H1 (cell line): ENCODE measurements around the gene GTPBP1. TPM values are rescaled to one million over a fixed set of nuclear protein-coding genes. Genes with fewer than 3 reads are reported as not detected.

Source experiments
- GTF2F1 ChIP-seq: IDR thresholded peaks from 2 replicates; pipeline ENCODE4 v1.6.1; 2012; ENCODE audit warnings: low read depth, low read length, improper control_type of control experiment, borderline replicate concordance
- KDM4A ChIP-seq: IDR thresholded peaks from one replicate; pipeline ENCODE4 v1.7.1; 2012; ENCODE audit warnings: low read depth, mild to moderate bottlenecking, moderate library complexity, low read length, inconsistent platforms; ENCODE audit not compliant: severe bottlenecking
- polyA plus RNA-seq, 7 experiments: library from polyadenylated mRNA; depleted of rRNA in 3 of 7; stranded (reverse) in 5 of 7; unstranded in 2 of 7; fragments of >200 nt in 5 of 7; fragments of 200-250 nt in 2 of 7; gene quantifications; 1 replicate in 5 of 7; 2 replicates in 1 of 7; 4 replicates in 1 of 7; pipeline versions ENCODE4 v1.2.1 to v1.2.3, GENCODE V29; 2011 to 2013; ENCODE audit warnings: missing spikeins in 2 of 7, mixed read lengths in 2 of 7
- total RNA-seq: library from RNA; stranded (reverse); fragmentation: NEBNext Ultra II Directional; extraction: Animal tissue kit (Norgen Biotek cat#: 25700); gene quantifications from 2 replicates; pipeline ENCODE4 v1.2.1, GENCODE V29; 2021

Gene GTPBP1
- total and polyA plus RNA-seq, 2 of the 8 experiments (the other 6 are each of a cell fraction or from before 2014, with no cell fraction given), result 53.1 to 91.8 TPM

DNA sequence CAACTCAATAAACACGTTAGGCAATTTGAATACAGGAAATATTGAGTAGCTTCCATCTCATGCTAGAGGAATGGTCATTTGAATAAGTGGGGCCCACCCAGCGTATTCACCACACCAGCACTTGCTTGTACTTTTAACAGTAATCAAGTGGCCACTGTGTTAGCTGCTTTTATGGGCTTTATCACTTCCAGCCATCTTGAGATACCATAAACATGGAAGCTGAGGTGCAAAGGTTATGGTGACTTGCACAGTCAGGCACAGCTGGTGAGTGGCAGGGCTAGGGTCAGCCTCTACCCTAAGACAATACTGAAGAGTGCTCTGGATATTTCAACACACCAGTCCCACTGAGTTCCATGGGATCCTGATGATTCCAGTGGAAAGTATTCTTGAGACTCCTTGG, 11.7 kb upstream of the GTPBP1 start (continued):
- no peak for TF ChIP-seq GTF2F1
- TF ChIP-seq KDM4A, result no peak
